ENCODE results near the gene TOR1B. TPM values are rescaled to one million over a fixed set of nuclear protein-coding genes. Genes with fewer than 3 reads are reported as not detected.
A peak's percentile ranks its signal among the peaks of the same experiment; 100 is the strongest.

TOR1B gene
- total RNA-seq, 4 donors from 2014 or later, result 17.5 to 55.4 (median 33.8) TPM

DNA sequence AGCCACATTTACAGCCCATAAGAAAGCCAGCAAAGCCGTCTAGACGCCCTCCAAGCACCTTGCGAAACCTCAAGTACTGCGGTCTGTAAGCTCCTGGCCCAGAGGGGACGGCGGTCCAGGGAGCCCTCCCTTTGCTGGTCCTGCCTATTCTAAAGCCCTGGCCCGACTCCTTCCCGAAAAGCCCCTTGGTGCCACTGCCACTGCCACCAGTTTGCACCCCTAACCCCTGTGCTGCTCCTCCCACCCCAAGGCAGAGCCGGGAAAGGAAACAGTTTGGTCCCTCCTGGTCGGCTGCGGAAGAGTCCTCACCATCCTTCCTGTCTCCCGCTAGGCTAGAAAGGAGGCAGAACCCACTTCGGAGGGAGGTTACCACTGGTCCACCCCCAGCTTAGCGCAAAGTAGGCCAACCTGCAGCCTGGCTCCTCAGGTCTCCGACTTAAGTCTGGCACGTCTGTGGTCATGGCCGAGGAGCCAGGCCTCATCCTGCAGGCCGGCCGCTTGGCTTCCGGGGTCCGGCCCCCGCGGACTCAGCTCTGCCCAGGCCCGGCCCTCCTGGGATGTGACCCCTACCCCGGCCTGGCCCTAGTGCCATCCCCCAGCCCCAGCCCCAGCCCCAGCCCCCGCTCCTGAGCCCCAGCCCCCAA lies 20.0 kb downstream of the TOR1B start:
- Histone ChIP-seq H3K4me3 (peak overlapping the region; percentile 66 to 80), H3K27ac (peak overlapping the region in 3 of 4 donors; percentile 79 to 88 (median 83)), H3K9me3 (no peaks in the 10 kb centered on the region), H3K27me3 (no peaks in the 10 kb centered on the region), H3K36me3 (peaks cover 0 to 64% of the 10 kb centered on the region in 2 donors), H3K4me1 (peaks cover 0 to 15% (median 0%) of the 10 kb centered on the region in 3 donors)
- no peak for ATAC-seq
- WGBS, 2 donors (ENCODE audit: low coverage in 1 of 2), result 17 to 36% methylated on average over 6 of the region's 26 CpGs
- no peak for TF ChIP-seq POLR2AphosphoS5 (IDR thresholded peaks at IDR 0.05)
- TF ChIP-seq EP300 (IDR thresholded peaks at IDR 0.05), result no peak
- TF ChIP-seq, protein P1, sequence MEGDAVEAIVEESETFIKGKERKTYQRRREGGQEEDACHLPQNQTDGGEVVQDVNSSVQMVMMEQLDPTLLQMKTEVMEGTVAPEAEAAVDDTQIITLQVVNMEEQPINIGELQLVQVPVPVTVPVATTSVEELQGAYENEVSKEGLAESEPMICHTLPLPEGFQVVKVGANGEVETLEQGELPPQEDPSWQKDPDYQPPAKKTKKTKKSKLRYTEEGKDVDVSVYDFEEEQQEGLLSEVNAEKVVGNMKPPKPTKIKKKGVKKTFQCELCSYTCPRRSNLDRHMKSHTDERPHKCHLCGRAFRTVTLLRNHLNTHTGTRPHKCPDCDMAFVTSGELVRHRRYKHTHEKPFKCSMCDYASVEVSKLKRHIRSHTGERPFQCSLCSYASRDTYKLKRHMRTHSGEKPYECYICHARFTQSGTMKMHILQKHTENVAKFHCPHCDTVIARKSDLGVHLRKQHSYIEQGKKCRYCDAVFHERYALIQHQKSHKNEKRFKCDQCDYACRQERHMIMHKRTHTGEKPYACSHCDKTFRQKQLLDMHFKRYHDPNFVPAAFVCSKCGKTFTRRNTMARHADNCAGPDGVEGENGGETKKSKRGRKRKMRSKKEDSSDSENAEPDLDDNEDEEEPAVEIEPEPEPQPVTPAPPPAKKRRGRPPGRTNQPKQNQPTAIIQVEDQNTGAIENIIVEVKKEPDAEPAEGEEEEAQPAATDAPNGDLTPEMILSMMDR (IDR thresholded peaks at IDR 0.05), result no peak
- TF ChIP-seq POLR2A (IDR thresholded peaks at IDR 0.05), result no peak

GRCh38 chr9:129823542-129823934 lies 20.6 kb downstream of the TOR1B start:
- TF ChIP-seq, protein P1 (IDR thresholded peaks at IDR 0.05), result no peak
- TF ChIP-seq POLR2AphosphoS5 (IDR thresholded peaks at IDR 0.05), result no peak
- no peak for TF ChIP-seq POLR2A (IDR thresholded peaks at IDR 0.05)
- Histone ChIP-seq H3K9me3 (no peaks in the 10 kb centered on the region), H3K27me3 (no peaks in the 10 kb centered on the region), H3K27ac (peak overlapping the region; percentile 27 to 88 (median 81)), H3K36me3 (peaks cover 0 to 64% of the 10 kb centered on the region in 2 donors), H3K4me3 (peak overlapping the region; percentile 66 to 80), H3K4me1 (peaks cover 0 to 15% (median 0%) of the 10 kb centered on the region in 3 donors)
- ATAC-seq, result peak; percentile 3
- no CpG with 5 or more reads among the region's 15 CpGs for WGBS, 2 donors (ENCODE audit: low coverage in 1 of 2)

DNA sequence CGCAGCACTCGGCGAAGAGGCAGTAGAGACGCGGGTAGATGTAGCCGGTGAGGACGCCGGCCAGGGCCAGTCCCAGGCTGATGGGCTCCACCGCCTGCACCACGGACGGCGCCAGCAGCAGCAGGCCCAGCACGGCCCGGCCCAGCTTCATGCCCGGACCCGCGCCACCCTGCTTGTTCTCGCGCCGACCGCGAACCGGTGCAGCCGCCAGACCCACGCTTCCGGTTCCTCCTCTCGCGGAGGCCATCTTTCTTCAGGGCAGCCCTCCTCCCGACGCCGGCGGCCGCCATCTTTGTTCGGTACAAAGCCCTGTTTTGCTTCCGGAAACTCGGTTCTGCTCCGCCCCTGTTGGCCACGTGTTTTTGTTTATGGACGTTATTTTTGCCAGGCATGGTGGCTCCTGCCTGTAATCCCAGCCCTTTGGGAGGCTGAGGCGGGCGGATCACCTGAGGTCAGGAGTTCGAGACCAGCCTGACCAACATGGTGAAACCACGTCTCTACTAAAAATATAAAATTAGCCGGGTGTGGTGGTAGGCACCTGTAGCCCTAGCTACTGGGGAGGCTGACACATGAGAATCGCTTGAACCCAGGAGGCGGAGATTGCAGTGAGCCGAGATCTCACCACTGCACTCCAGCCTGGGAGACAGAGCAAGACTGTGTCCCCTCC lies 21.1 kb downstream of the TOR1B start, which contains the start of gene TOR1A:
TSS of gene TOR1A (minus strand) at position 202 of the 667 bp plus-strand sequence. CDS start at position 151, 51 bp downstream.
- Histone ChIP-seq H3K27me3 (no peaks in the 10 kb centered on the region), H3K4me1 (peaks cover 0 to 15% (median 0%) of the 10 kb centered on the region in 3 donors), H3K4me3 (peak within 1 kb of the TSS; percentile 66 to 80), H3K36me3 (peaks cover 0 to 64% of the 10 kb centered on the region in 2 donors), H3K9me3 (no peaks in the 10 kb centered on the region), H3K27ac (peak within 1 kb of the TSS; percentile 27 to 88 (median 81))
- peak; percentile 37 to 43 for TF ChIP-seq POLR2A (IDR thresholded peaks at IDR 0.05)
- TF ChIP-seq, protein P1 (IDR thresholded peaks at IDR 0.05), result no peak
- TF ChIP-seq EP300 (IDR thresholded peaks at IDR 0.05), result no peak
- TF ChIP-seq POLR2AphosphoS5 (IDR thresholded peaks at IDR 0.05), result peak; percentile 68
- peak; percentile 98 for ATAC-seq
- WGBS, 2 donors (ENCODE audit: low coverage in 1 of 2), result 2 to 47% methylated on average over 3 to 13 of the region's 47 CpGs

DNA sequence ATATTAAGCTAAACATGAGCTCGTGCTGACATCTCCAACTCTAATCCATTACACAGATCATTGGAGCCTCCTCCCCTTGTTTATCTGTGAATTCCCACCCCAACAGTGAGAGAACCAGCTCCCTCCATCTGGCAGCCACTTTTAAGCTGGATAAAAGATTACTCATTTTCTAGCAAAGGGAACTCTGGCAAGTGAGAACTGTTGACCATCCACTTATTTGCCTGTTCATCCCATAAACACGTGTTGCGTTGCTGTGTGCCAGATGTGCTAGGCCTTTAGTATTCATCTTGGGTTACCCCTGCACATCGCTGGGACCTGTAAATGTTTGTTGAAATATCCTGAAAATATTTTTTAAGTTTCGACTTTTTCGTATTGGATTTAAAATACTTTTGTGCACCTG lies 23.4 kb downstream of the TOR1B start:
- TF ChIP-seq EP300 (IDR thresholded peaks at IDR 0.05) (no peak), POLR2A (IDR thresholded peaks at IDR 0.05) (no peak), POLR2AphosphoS5 (IDR thresholded peaks at IDR 0.05) (no peak)
- TF ChIP-seq, protein P1 (IDR thresholded peaks at IDR 0.05), result no peak
- Histone ChIP-seq H3K36me3 (peaks cover 0 to 64% of the 10 kb centered on the region in 2 donors), H3K4me3 (no peak overlapping the region), H3K9me3 (no peaks in the 10 kb centered on the region), H3K27me3 (no peaks in the 10 kb centered on the region), H3K27ac (no peak overlapping the region), H3K4me1 (peaks cover 0 to 15% (median 0%) of the 10 kb centered on the region in 3 donors)
- no peak for ATAC-seq
- 73 to 79% methylated on average over 6 of the region's 6 CpGs for WGBS, 2 donors (ENCODE audit: low coverage in 1 of 2)

Measured in gastroesophageal sphincter (tissue), 4 donors.